ENCODE data around the gene HTRA1.

- TF ChIP-seq CTCF (IDR thresholded peaks at IDR 0.05) (no peak), POLR2A (IDR thresholded peaks at IDR 0.05) (no peak), EP300 (IDR thresholded peaks at IDR 0.05) (no peak), POLR2AphosphoS5 (IDR thresholded peaks at IDR 0.05) (no peak)
Observed at GRCh38 chr10:122441961-122442360, 19.4 kb upstream of the HTRA1 start.

All from sigmoid colon (tissue), 4 donors.